Measurements from ENCODE around the gene NDEL1. TPM values are rescaled to one million over a fixed set of nuclear protein-coding genes. Genes with fewer than 3 reads are reported as not detected.
A peak's percentile ranks its signal among the peaks of the same experiment; 100 is the strongest.
"Not testable (repeated sequence)": the region's sequence is repeated elsewhere in the genome, so short reads cannot be mapped to it uniquely, and the experiment has no call there.

NDEL1 gene
- total and polyA plus RNA-seq, 4 donors, result 25.2 to 101 (median 55.5) TPM

DNA sequence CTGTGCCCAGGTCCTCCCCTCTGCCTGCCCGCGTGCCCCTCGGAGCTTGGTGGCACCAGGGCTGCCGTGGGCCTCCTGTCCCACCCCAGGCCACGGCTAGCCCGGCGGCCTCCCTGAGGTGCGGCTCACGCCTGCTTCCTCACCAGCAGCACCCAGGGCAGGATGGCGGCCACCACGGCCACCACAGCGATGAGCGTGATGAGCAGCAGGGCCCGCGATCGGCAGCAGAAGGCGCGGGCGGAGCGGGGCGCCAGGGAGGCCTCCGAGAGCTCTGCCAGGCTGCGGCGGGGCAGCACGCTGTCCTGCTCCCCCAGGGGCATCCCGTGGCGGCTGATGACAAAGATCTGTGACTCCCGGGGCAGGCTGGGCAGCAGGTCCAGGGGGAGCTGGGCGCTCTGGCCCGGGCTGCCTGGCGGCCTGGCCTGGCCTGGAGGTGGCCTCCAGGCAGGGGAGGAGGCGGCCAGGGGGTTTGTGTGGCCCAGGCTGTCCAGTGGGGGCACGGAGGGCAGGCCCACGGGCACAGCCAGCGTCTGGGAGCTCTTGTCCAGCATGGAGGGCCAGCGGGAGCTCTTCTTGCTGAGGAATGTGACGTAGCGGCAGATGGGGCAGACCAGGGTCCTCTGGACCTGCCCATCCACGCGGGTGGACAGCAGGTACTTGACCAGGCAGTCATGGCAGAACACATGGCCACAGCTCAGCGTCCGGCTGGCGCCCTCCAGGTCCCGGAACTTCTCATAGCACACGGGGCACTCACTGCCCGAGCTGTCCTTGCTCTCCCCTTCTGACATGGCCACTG lies 42.8 kb upstream of the NDEL1 start:
- H3K27ac ChIP-seq (ENCODE audit: low read depth in 1 of 2, low read length in 1 of 2), result no peak overlapping the region
- H3K36me3 ChIP-seq (ENCODE audit: control insufficient read depth in 4 of 4, insufficient read depth in 4 of 4, low read length in 4 of 4), result no peaks in the 10 kb centered on the region
- H3K9ac ChIP-seq (ENCODE audit: insufficient read depth in 1 of 2, low read length in 2 of 2), result no peak overlapping the region
- H3K9me3 ChIP-seq (ENCODE audit: control insufficient read depth in 4 of 4, insufficient read depth in 3 of 4, low read length in 3 of 4), result peaks cover 0 to 4% (median 0%) of the 10 kb centered on the region in 4 donors
- TF ChIP-seq, protein P1, sequence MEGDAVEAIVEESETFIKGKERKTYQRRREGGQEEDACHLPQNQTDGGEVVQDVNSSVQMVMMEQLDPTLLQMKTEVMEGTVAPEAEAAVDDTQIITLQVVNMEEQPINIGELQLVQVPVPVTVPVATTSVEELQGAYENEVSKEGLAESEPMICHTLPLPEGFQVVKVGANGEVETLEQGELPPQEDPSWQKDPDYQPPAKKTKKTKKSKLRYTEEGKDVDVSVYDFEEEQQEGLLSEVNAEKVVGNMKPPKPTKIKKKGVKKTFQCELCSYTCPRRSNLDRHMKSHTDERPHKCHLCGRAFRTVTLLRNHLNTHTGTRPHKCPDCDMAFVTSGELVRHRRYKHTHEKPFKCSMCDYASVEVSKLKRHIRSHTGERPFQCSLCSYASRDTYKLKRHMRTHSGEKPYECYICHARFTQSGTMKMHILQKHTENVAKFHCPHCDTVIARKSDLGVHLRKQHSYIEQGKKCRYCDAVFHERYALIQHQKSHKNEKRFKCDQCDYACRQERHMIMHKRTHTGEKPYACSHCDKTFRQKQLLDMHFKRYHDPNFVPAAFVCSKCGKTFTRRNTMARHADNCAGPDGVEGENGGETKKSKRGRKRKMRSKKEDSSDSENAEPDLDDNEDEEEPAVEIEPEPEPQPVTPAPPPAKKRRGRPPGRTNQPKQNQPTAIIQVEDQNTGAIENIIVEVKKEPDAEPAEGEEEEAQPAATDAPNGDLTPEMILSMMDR (IDR thresholded peaks at IDR 0.05; ENCODE audit: control extremely low read depth, extremely low read depth), result no peak
- WGBS, 2 donors, result 87 to 93% methylated on average over 37 to 46 of the region's 46 CpGs
- ATAC-seq (ENCODE audit: insufficient read depth, low FRiP score), result no peak
- no peak for DNase-seq
- peaks cover 0 to 3% (median 0%) of the 10 kb centered on the region in 5 donors for H3K4me1 ChIP-seq (ENCODE audit: control insufficient read depth in 5 of 5, insufficient read depth in 5 of 5, low read length in 5 of 5)
- peaks cover 0 to 11% (median 11%) of the 10 kb centered on the region in 3 donors for H3K27me3 ChIP-seq (ENCODE audit: control insufficient read depth in 3 of 3, insufficient read depth in 3 of 3, low read length in 2 of 3)
- H3K4me3 ChIP-seq, result no peak overlapping the region

DNA sequence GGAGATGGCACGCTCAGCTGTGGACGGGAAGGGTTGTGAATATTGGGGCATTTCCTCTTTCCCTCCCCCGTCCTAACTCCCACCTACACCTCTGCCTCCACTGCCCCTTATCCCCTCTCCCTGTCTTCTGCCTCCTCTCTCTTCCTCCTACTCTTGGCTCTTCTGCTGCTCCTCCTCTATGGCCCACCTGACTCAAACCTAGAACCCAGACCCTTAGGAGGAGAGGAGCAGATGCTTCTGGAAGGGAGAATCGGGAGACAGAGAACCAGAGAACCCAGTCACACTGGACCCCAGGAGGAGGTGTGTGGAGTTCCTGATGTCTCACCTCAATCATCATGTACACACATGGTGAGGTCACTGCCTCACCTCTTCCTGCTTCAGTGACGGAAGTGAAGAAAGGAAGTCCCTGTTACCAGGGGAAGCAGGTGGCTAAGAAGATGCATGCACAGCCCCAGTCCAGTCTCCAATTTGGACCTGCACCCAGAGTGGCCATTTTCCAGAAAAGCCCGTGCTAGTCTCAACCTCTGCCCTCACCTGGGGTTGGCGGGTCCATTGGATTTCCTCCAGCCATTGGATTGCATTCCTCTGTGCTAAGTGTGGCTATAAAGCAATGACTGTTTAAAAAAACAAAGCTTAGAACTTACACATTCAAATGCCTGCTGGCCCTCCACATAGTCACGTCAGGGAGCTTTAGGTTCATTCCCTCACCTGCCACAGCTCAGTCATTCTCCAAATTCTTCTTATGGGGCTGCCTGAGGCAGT lies 42.0 kb upstream of the NDEL1 start:
- Histone ChIP-seq H3K4me1 (ENCODE audit: control insufficient read depth in 5 of 5, insufficient read depth in 5 of 5, low read length in 5 of 5) (peaks cover 0 to 3% (median 0%) of the 10 kb centered on the region in 5 donors), H3K9ac (ENCODE audit: insufficient read depth in 1 of 2, low read length in 2 of 2) (no peak overlapping the region), H3K27ac (ENCODE audit: low read depth in 1 of 2, low read length in 1 of 2) (peak overlapping the region in 1 of 2 donors; percentile 20), H3K9me3 (ENCODE audit: control insufficient read depth in 4 of 4, insufficient read depth in 3 of 4, low read length in 3 of 4) (peaks cover 0 to 4% (median 0%) of the 10 kb centered on the region in 4 donors), H3K27me3 (ENCODE audit: control insufficient read depth in 3 of 3, insufficient read depth in 3 of 3, low read length in 2 of 3) (peaks cover 0 to 13% (median 11%) of the 10 kb centered on the region in 3 donors), H3K4me3 (no peak overlapping the region), H3K36me3 (ENCODE audit: control insufficient read depth in 4 of 4, insufficient read depth in 4 of 4, low read length in 4 of 4) (no peaks in the 10 kb centered on the region)
- 53 to 59% methylated on average over 8 of the region's 8 CpGs for WGBS, 2 donors
- DNase-seq (no peak), ATAC-seq (ENCODE audit: insufficient read depth, low FRiP score) (no peak)
- TF ChIP-seq, protein P1 (IDR thresholded peaks at IDR 0.05; ENCODE audit: control extremely low read depth, extremely low read depth), result no peak

DNA sequence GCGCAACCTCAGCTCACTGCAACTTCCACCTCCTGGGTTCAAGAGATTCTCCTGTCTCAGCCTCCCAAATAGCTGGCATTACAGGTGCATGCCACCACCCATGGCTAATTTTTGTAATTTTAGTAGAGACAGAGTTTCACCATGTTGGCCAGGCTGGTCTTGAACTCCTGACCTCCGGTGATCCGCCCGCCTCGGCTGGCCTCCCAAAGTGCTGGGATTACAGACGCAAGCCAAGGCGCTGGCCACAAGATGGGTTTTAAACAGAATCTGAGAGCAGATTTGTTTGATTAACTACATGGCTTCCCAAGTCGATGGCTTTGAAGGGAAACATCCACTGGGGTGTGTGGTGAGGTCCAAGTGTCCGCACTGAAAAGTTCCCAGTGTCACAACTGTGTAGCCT lies 41.2 kb upstream of the NDEL1 start:
- WGBS, 2 donors, result 87 to 93% methylated on average over 9 of the region's 9 CpGs
- H3K27ac ChIP-seq (ENCODE audit: low read depth in 1 of 2, low read length in 1 of 2); ATAC-seq (ENCODE audit: insufficient read depth, low FRiP score); H3K36me3 ChIP-seq (ENCODE audit: control insufficient read depth in 4 of 4, insufficient read depth in 4 of 4, low read length in 4 of 4); DNase-seq; H3K9ac ChIP-seq (ENCODE audit: insufficient read depth in 1 of 2, low read length in 2 of 2); H3K4me1 ChIP-seq (ENCODE audit: control insufficient read depth in 5 of 5, insufficient read depth in 5 of 5, low read length in 5 of 5); H3K4me3 ChIP-seq; H3K9me3 ChIP-seq (ENCODE audit: control insufficient read depth in 4 of 4, insufficient read depth in 3 of 4, low read length in 3 of 4): not testable (repeated sequence)
- peaks cover 0 to 13% (median 11%) of the 10 kb centered on the region in 3 donors for H3K27me3 ChIP-seq (ENCODE audit: control insufficient read depth in 3 of 3, insufficient read depth in 3 of 3, low read length in 2 of 3)

DNA sequence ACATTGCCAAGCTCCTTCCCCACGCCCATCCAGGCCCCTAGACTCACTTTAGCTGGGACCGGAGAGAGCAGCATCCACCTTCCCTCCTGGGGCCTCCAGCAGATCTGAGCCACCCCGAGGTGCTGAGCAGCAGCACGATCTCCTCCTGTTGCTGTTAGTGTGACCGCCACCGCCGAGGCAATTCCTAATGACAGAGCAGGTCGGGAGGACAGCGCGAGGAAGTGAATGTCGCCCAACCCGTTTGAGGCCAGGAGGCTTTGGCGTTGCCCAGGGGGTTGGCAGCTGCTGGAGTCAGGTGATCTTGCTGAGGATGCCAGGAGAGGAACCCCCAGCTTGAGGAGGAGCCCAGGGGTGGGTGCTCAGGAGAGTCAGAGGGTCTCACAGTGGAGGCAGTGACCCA lies 38.0 kb upstream of the NDEL1 start, which contains the start of gene RNF222:
TSS of gene RNF222 (minus strand) at position 192 of the 400 bp plus-strand sequence. CDS start 4,366 bp downstream, outside the sequence.
- H3K27me3 ChIP-seq (ENCODE audit: control insufficient read depth in 3 of 3, insufficient read depth in 3 of 3, low read length in 2 of 3), result peaks cover 0 to 13% (median 11%) of the 10 kb centered on the region in 3 donors
- no peak within 1 kb of the TSS for H3K27ac ChIP-seq (ENCODE audit: low read depth in 1 of 2, low read length in 1 of 2)
- TF ChIP-seq, protein P1 (IDR thresholded peaks at IDR 0.05; ENCODE audit: control extremely low read depth, extremely low read depth), result no peak
- no peak within 1 kb of the TSS for H3K4me3 ChIP-seq
- no peaks in the 10 kb centered on the region for H3K36me3 ChIP-seq (ENCODE audit: control insufficient read depth in 4 of 4, insufficient read depth in 4 of 4, low read length in 4 of 4)
- DNase-seq (no peak), ATAC-seq (ENCODE audit: insufficient read depth, low FRiP score) (no peak)
- 49 to 56% methylated on average over 13 of the region's 13 CpGs for WGBS, 2 donors
- H3K9me3 ChIP-seq (ENCODE audit: control insufficient read depth in 4 of 4, insufficient read depth in 3 of 4, low read length in 3 of 4), result peaks cover 0 to 4% (median 0%) of the 10 kb centered on the region in 4 donors
- no peak within 1 kb of the TSS for H3K9ac ChIP-seq (ENCODE audit: insufficient read depth in 1 of 2, low read length in 2 of 2)
- H3K4me1 ChIP-seq (ENCODE audit: control insufficient read depth in 5 of 5, insufficient read depth in 5 of 5, low read length in 5 of 5), result peaks cover 0 to 4% (median 0%) of the 10 kb centered on the region in 5 donors
